DMS153 treated with DMSO at 0.1 percent for 48 hours (cell line): ENCODE data around the gene SMCO4.

ENCODE experiments used
- DNase-seq: peaks from one replicate; lab custom pipeline; 2025; ENCODE audit not compliant: unreplicated experiment; lab: John Stamatoyannopoulos, UW

The SMCO4 gene

GRCh38 chr11:93505703-93506102 lies 37.5 kb downstream of the SMCO4 start:
- no peak for DNase-seq

GRCh38 chr11:93504110-93505095 lies 38.8 kb downstream of the SMCO4 start:
- DNase-seq = no peak

- DNase-seq = no peak
These were observed 41.3 kb downstream of the SMCO4 start for GRCh38 chr11:93501856-93502255.

- DNase-seq = no peak
These were observed 42.4 kb downstream of the SMCO4 start for GRCh38 chr11:93500759-93501158.

GRCh38 chr11:93498641-93499040 lies 44.5 kb downstream of the SMCO4 start:
- DNase-seq = no peak

GRCh38 chr11:93498161-93498560 lies 45.0 kb downstream of the SMCO4 start:
- DNase-seq = no peak

- no peak for DNase-seq
These were observed 45.6 kb downstream of the SMCO4 start for GRCh38 chr11:93497596-93497995.

GRCh38 chr11:93494357-93494756 lies 48.8 kb downstream of the SMCO4 start:
- DNase-seq = no peak

- DNase-seq = no peak
These were observed 49.8 kb downstream of the SMCO4 start for GRCh38 chr11:93493252-93493897.

- DNase-seq = no peak
These were observed 50.5 kb downstream of the SMCO4 start for GRCh38 chr11:93492464-93493251.

- no peak for DNase-seq
These were observed 51.2 kb downstream of the SMCO4 start for GRCh38 chr11:93491973-93492372.

- DNase-seq = no peak
These were observed 52.1 kb downstream of the SMCO4 start for GRCh38 chr11:93490996-93491618.

GRCh38 chr11:93489841-93490240 lies 53.4 kb downstream of the SMCO4 start:
- no peak for DNase-seq

- DNase-seq = peak; percentile 52
These were observed 56.1 kb downstream of the SMCO4 start for GRCh38 chr11:93487032-93487483.

GRCh38 chr11:93485983-93486382 lies 57.2 kb downstream of the SMCO4 start:
- DNase-seq = no peak

GRCh38 chr11:93484716-93485115 lies 58.5 kb downstream of the SMCO4 start:
- no peak for DNase-seq

- DNase-seq = no peak
These were observed 60.6 kb downstream of the SMCO4 start for GRCh38 chr11:93482556-93482955.

- no peak for DNase-seq
These were observed 61.5 kb downstream of the SMCO4 start for GRCh38 chr11:93481696-93482095.

- DNase-seq = no peak
These were observed 61.9 kb downstream of the SMCO4 start for GRCh38 chr11:93481279-93481678.

- no peak for DNase-seq
These were observed 62.4 kb downstream of the SMCO4 start for GRCh38 chr11:93480756-93481155.

- DNase-seq = no peak
These were observed 62.9 kb downstream of the SMCO4 start for GRCh38 chr11:93480256-93480655.
